Mammary epithelial cell (primary cell): ENCODE measurements around the gene HEATR3.

Source experiments
- CTCF ChIP-seq, 2 donors: IDR thresholded peaks in 1 of 2; conservative IDR thresholded peaks in 1 of 2; 2 replicates each; pipeline ENCODE4 v1.5.1; 2011 to 2012; ENCODE audit warnings: inconsistent platforms in 2 of 2, low read length in 2 of 2, mild to moderate bottlenecking in 2 of 2, control low read depth in 1 of 2, low read depth in 1 of 2; ENCODE audit not compliant: insufficient read depth in 1 of 2; ENCODE audit errors: extremely low read depth in 1 of 2
- EZH2 ChIP-seq: IDR thresholded peaks from 2 replicates; pipeline ENCODE4 v1.6.1; 2012; ENCODE audit warnings: low read length, inconsistent platforms, borderline replicate concordance

- TF ChIP-seq CTCF (conservative IDR thresholded peaks at IDR 0.05 in 1 of 2, IDR thresholded peaks at IDR 0.05 in 1 of 2; ENCODE audit: extremely low read depth in 1 of 2, insufficient read depth in 1 of 2, low read depth in 1 of 2, low read length in 2 of 2) = no peak
- TF ChIP-seq EZH2 = no peak
Measured at GRCh38 chr16:50035468-50035992, 30.2 kb upstream of the HEATR3 start.
